MM.1S (cell line): Measurements from ENCODE around the gene RSPH3.

Experiments used
- DNase-seq: peaks from one replicate; pipeline ENCODE4 v3.0.0-alpha.2; 2015
- H2AFZ ChIP-seq: fragments of 300-600 bp; sonication (generic); 2 replicates; pipeline ENCODE4 v1.6.0; 2016; ENCODE audit warnings: antibody characterized with exemption, low read length
- H3F3A ChIP-seq: fragments of 300-600 bp; sonication (generic); 2 replicates; pipeline ENCODE4 v1.6.1; 2016; ENCODE audit warnings: mild to moderate bottlenecking, antibody characterized with exemption, low read length, moderate library complexity, mixed read lengths; ENCODE audit not compliant: insufficient read depth
- H3K27ac ChIP-seq: fragments of 300-600 bp; sonication (generic); 2 replicates; pipeline ENCODE4 v1.5.1; 2016; ENCODE audit warnings: mild to moderate bottlenecking, low read length
- H3K27me3 ChIP-seq: fragments of 300-600 bp; sonication (generic); replicated peaks from 2 replicates; pipeline ENCODE4 v1.6.0; 2016; ENCODE audit warnings: low read length; ENCODE audit not compliant: insufficient read depth
- H3K36me3 ChIP-seq: fragments of 300-600 bp; sonication (generic); replicated peaks from 2 replicates; pipeline ENCODE4 v1.6.1; 2016; ENCODE audit warnings: mild to moderate bottlenecking, low read length, mixed read lengths; ENCODE audit not compliant: insufficient read depth
- H3K4me1 ChIP-seq: fragments of 300-600 bp; sonication (generic); 2 replicates; pipeline ENCODE4 v1.6.1; 2016; ENCODE audit warnings: low read length, mixed read lengths
- H3K4me2 ChIP-seq: fragments of 300-600 bp; sonication (generic); 2 replicates; pipeline ENCODE4 v1.6.0; 2016; ENCODE audit warnings: low read depth, low read length
- H3K4me3 ChIP-seq: fragments of 300-600 bp; sonication (generic); 2 replicates; pipeline ENCODE4 v1.5.1; 2016; ENCODE audit warnings: low read length, mixed read lengths
- H3K79me2 ChIP-seq: fragments of 300-600 bp; sonication (generic); 2 replicates; pipeline ENCODE4 v1.6.1; 2016; ENCODE audit warnings: mixed run types, low read length, mixed read lengths
- H3K9ac ChIP-seq: fragments of 300-600 bp; sonication (generic); 2 replicates; pipeline ENCODE4 v1.6.1; 2016; ENCODE audit warnings: low read length, mixed read lengths
- H3K9me2 ChIP-seq: fragments of 300-600 bp; sonication (generic); replicated peaks from 2 replicates; pipeline ENCODE4 v1.6.1; 2016; ENCODE audit warnings: mild to moderate bottlenecking, low read length, mixed read lengths; ENCODE audit not compliant: insufficient read depth
- H3K9me3 ChIP-seq: fragments of 300-600 bp; sonication (generic); replicated peaks from 2 replicates; pipeline ENCODE4 v1.6.1; 2016; ENCODE audit warnings: mild to moderate bottlenecking, low read length, mixed read lengths; ENCODE audit not compliant: insufficient read depth
- H4K20me1 ChIP-seq: fragments of 300-600 bp; sonication (generic); 2 replicates; pipeline ENCODE4 v1.6.1; 2016; ENCODE audit warnings: mild to moderate bottlenecking, low read length, moderate library complexity, mixed read lengths; ENCODE audit not compliant: insufficient read depth
- EZH2 ChIP-seq: fragments of 300-600 bp; sonication (generic); optimal IDR thresholded peaks from 2 replicates; pipeline ENCODE3; 2017; ENCODE audit warnings: low read depth, mild to moderate bottlenecking, antibody characterized with exemption, low read length, mixed read lengths
- EZH2phosphoT487 ChIP-seq: fragments of 300-600 bp; sonication (generic); IDR thresholded peaks from 2 replicates; pipeline ENCODE4 v1.6.1; 2018; ENCODE audit warnings: antibody characterized with exemption, low read length
- TF ChIP-seq, protein P1 (sequence below): fragments of 300-600 bp; sonication (generic); IDR thresholded peaks from 2 replicates; pipeline ENCODE4 v1.5.1; 2016; ENCODE audit warnings: antibody characterized with exemption, low read length, mixed read lengths

Gene RSPH3

DNA sequence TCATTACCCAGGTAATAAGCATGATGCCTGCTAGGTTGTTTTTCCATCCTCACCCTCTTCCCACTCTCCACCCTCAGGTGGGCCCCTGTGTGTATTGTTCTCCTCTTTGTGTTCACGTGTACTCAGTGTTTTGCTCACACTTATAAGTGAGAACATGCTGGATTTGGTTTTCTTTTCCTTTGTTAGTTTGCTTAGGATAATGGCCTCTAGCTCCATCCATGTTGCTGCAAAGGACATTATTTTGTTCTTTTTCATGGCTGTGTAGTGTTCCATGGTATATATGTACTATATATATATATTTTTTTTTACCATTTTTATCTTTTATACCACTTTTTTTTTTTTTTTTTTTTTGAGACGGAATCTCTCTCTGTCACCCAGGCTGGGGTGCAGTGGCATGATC is 71.9 kb downstream of the RSPH3 start:
- H3K4me3 ChIP-seq: no peak overlapping the region
- H3K27ac ChIP-seq: no peak overlapping the region
- no peaks in the 10 kb centered on the region for H3F3A ChIP-seq
- no peaks in the 10 kb centered on the region for H3K9me3 ChIP-seq
- no peak overlapping the region for H2AFZ ChIP-seq
- H3K4me1 ChIP-seq: no peaks in the 10 kb centered on the region
- no peak overlapping the region for H3K9ac ChIP-seq
- H3K9me2 ChIP-seq: no peaks in the 10 kb centered on the region
- H3K27me3 ChIP-seq: no peaks in the 10 kb centered on the region
- no peaks in the 10 kb centered on the region for H3K36me3 ChIP-seq
- H3K4me2 ChIP-seq: no peak overlapping the region
- no peak for TF ChIP-seq EZH2
- TF ChIP-seq, protein P1, sequence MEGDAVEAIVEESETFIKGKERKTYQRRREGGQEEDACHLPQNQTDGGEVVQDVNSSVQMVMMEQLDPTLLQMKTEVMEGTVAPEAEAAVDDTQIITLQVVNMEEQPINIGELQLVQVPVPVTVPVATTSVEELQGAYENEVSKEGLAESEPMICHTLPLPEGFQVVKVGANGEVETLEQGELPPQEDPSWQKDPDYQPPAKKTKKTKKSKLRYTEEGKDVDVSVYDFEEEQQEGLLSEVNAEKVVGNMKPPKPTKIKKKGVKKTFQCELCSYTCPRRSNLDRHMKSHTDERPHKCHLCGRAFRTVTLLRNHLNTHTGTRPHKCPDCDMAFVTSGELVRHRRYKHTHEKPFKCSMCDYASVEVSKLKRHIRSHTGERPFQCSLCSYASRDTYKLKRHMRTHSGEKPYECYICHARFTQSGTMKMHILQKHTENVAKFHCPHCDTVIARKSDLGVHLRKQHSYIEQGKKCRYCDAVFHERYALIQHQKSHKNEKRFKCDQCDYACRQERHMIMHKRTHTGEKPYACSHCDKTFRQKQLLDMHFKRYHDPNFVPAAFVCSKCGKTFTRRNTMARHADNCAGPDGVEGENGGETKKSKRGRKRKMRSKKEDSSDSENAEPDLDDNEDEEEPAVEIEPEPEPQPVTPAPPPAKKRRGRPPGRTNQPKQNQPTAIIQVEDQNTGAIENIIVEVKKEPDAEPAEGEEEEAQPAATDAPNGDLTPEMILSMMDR: no peak
- TF ChIP-seq EZH2phosphoT487: no peak
- no peaks in the 10 kb centered on the region for H4K20me1 ChIP-seq
- DNase-seq: no peak
- H3K79me2 ChIP-seq: no peaks in the 10 kb centered on the region

DNA sequence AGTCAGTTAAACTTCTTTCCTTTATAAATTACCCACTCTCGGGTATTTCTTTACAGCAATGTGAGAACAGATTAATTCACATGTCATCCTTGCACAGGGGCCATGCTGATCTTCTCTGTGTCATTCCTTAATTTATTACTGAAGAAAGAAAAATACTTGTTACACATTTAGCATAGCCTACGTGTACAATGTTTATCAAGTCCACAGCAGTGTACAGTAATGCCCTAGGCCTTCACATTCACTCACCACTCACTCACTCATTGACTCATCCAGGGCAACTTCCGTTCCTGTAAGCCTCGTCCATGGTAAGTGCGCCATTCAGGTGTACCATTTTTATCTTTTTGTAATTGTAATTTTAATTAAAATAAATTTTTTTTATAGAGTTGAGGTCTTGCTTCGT is 73.6 kb downstream of the RSPH3 start:
- no peak overlapping the region for H2AFZ ChIP-seq
- H3K9ac ChIP-seq: no peak overlapping the region
- no peaks in the 10 kb centered on the region for H3K27me3 ChIP-seq
- H3K27ac ChIP-seq: no peak overlapping the region
- H3K9me2 ChIP-seq: no peaks in the 10 kb centered on the region
- no peaks in the 10 kb centered on the region for H3K4me1 ChIP-seq
- no peaks in the 10 kb centered on the region for H3K36me3 ChIP-seq
- H3K9me3 ChIP-seq: no peaks in the 10 kb centered on the region
- H3K4me3 ChIP-seq: no peak overlapping the region
- H3K4me2 ChIP-seq: no peak overlapping the region
- H3F3A ChIP-seq: no peaks in the 10 kb centered on the region
- no peak for DNase-seq
- H4K20me1 ChIP-seq: no peaks in the 10 kb centered on the region
- TF ChIP-seq, protein P1: no peak
- TF ChIP-seq EZH2phosphoT487 (no peak), EZH2 (no peak)
- H3K79me2 ChIP-seq: no peaks in the 10 kb centered on the region

DNA sequence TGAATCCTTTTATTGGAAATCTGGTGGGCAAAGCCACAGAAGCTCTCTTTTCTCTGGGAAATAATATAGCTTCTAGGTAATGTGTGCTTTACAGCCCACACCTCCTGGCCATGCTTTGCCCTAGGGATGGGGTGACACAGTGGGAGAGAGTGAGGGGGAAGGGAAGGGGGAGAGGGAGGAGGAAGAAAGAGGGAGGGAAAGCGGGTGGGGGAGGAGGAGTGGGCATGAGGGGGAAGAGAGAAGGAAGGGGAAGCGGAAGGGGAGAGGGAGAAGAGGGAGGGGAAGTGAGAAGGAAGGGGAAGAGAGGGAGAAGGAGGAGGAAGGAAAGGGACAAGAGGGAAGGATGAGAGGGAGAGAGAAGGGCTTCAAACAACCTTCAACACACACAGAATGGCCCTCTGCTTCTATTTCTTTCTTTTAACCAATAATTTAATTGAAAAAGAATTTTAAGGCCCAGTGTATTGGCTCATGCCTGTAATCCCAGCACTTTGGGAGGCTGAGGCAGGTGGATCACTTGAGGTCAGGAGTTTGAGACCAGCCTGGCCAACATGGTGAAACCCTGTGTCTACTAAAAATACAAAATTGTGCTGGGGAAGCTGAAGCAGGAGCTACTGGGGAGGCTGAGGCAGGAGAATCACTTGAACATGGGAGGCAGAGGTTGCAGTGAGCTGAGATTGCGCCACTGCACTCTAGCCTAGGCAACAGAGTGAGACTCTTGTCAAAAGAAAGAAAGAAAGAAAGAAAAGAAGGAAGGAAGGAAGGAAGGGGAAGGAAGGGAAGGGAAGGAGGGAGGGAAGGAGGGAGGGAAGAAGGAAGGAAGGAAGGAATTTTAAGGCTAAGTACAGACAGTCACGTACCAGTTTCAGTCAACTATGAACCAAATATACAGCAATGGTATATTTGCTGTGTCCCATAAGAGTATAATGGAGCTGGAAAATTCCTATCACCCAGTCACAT is 75.2 kb downstream of the RSPH3 start:
- Histone ChIP-seq H3K27me3 (no peaks in the 10 kb centered on the region), H3F3A (no peaks in the 10 kb centered on the region), H4K20me1 (no peaks in the 10 kb centered on the region), H3K4me3 (no peak overlapping the region), H3K36me3 (no peaks in the 10 kb centered on the region), H3K9me3 (no peaks in the 10 kb centered on the region), H3K9ac (no peak overlapping the region), H2AFZ (no peak overlapping the region), H3K27ac (no peak overlapping the region), H3K79me2 (no peaks in the 10 kb centered on the region), H3K4me2 (no peak overlapping the region), H3K4me1 (no peaks in the 10 kb centered on the region), H3K9me2 (no peaks in the 10 kb centered on the region)
- TF ChIP-seq EZH2phosphoT487 (no peak), EZH2 (no peak)
- TF ChIP-seq, protein P1: no peak
- DNase-seq: no peak
